ENCODE results near the gene CDC7.

Gene CDC7

DNA sequence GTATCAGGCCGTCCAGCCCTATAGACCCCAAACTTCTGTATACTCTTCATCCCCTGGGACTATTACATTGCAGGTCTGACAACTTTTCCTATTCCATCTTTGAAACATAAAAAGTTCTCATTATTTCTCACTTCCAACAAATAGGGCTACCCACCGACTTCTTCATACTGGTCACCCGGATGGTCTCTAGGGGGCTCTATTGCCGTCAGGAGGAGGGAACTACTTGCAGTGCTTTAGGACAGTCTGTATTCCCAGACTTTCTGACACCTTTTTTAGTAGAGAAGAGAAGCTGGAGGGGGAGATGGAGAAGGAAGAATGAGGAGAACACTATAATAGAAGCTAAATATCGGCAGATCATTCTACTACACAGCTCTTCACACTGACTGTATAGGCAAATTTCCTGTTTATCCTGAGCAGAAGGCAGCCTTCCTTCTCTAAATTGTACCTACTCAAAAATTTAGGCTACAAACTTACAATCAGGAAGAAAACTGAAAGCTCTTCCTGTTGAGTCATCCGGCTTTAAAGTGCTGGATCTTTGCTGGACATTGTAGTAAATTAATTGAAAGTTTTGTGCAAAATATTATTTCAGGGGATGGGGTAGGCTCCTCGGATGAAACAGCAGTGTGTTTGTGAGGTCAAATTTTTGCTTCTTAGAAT, 54.6 kb downstream of the CDC7 start:
- TF ChIP-seq, protein P1, sequence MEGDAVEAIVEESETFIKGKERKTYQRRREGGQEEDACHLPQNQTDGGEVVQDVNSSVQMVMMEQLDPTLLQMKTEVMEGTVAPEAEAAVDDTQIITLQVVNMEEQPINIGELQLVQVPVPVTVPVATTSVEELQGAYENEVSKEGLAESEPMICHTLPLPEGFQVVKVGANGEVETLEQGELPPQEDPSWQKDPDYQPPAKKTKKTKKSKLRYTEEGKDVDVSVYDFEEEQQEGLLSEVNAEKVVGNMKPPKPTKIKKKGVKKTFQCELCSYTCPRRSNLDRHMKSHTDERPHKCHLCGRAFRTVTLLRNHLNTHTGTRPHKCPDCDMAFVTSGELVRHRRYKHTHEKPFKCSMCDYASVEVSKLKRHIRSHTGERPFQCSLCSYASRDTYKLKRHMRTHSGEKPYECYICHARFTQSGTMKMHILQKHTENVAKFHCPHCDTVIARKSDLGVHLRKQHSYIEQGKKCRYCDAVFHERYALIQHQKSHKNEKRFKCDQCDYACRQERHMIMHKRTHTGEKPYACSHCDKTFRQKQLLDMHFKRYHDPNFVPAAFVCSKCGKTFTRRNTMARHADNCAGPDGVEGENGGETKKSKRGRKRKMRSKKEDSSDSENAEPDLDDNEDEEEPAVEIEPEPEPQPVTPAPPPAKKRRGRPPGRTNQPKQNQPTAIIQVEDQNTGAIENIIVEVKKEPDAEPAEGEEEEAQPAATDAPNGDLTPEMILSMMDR (IDR thresholded peaks at IDR 0.05; ENCODE audit: borderline replicate concordance, insufficient read depth, low read depth, low read length) = no peak
- no peak overlapping the region for H3K4me3 ChIP-seq (ENCODE audit: low read depth, low read length)

DNA sequence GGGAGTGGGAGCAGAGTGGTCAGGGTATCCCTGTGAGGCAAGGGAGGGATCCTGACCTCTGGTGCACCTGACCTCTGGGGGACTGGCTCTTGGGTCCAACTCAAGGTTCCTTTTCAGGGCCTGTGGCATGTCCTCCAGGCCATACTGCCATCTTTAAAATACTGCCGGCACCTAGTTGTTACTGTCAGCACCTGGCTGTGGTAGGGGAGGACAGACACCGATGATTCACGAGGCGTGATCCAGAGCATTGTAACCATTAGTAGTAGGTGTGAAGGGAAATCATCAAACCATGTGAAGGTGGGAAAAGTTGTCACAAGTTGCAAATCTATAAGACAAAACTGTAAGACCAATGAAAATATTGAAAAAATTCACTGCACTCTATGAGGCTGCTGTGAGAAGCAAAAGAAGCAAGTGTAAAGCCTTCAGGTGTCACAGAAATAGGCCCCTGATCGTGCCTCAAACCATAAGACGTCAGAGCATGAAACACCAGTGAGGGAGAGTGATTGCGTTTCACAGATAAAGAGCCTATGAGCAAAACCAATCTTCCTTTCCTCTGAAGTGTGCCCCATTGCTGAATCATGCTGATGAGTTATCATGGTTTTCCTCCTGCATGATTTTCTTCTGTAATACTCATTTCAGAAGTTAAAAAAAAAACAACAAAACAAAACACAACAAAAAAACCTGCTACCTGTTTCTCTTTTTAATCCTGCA, 55.3 kb downstream of the CDC7 start:
- TF ChIP-seq, protein P1 (IDR thresholded peaks at IDR 0.05; ENCODE audit: borderline replicate concordance, insufficient read depth, low read depth, low read length) = no peak

DNA sequence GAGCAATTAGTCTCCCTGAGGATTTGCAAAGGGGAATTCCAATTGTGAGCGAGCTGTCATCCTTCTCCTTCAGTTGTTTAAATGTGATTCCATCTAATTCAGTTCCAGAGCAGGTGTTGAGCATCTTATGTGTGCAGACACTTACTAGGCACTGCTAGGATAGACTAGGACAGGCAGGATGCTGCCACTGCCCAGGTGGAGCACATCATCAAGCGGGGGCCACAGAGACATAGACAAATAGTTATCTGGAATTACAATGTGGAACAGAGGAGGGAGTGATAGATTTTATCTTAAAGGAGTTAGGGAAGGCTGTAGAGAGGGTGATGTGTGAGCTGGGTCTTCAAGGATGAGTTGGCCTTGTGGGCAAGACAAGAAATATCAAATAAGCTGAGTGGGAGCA, 55.9 kb downstream of the CDC7 start:
- H3K4me3 ChIP-seq (ENCODE audit: low read depth, low read length) = no peak overlapping the region
- TF ChIP-seq, protein P1 (IDR thresholded peaks at IDR 0.05; ENCODE audit: borderline replicate concordance, insufficient read depth, low read depth, low read length) = no peak

More for the DNA sequence above, 55.3 kb downstream of the CDC7 start:
- no peak overlapping the region for H3K4me3 ChIP-seq (ENCODE audit: low read depth, low read length)

DNA sequence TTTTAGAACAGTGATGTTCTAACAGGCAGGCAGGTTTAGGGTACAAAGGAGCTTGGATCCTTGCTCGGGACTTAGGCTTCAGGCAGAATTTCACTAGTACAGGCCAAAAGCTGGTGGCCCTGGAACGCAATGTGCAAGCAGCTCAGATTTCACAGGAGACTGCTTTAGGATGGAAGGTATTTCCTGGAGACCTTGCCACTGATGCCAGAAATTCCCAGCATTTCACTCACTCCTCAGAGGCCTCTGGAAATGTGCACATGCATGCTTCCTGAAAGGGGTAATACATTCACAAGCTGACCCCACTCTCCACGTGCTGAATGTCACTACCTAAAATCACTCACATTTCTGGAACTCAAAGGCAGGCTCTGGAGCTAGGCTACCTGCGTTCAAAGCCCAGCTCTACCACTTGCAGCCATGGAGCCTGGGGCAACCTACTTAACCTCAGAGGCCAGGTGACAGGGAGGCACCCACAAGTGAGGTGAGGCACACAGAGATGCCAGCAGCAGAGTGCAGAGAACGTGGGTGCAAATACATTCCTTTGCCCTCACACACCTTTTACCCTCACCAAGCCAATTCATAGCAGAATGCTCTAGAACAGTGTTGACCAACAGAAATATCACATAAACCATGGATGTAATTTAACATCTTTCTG, 56.5 kb downstream of the CDC7 start:
- no peak overlapping the region for H3K4me3 ChIP-seq (ENCODE audit: low read depth, low read length)
- TF ChIP-seq, protein P1 (IDR thresholded peaks at IDR 0.05; ENCODE audit: borderline replicate concordance, insufficient read depth, low read depth, low read length) = no peak

DNA sequence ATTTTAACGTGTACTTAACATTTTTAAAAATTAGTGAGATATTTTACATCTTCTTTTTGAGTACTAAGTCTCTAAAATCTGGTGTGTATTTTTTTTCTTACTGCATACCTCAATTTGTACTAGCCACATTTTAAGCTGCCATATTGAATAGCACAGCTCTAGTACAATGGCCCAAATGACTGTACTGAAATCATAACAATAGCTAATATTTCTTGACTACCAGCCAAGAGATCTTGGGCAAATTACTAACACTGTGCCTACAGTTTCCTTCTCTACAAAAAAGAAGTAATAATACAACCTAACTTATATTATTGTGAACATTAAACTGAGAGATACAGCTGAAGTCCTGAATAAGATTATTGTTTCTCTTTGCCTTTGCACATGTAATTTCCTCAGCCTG, 57.2 kb downstream of the CDC7 start:
- TF ChIP-seq, protein P1 (IDR thresholded peaks at IDR 0.05; ENCODE audit: borderline replicate concordance, insufficient read depth, low read depth, low read length) = no peak
- no peak overlapping the region for H3K4me3 ChIP-seq (ENCODE audit: low read depth, low read length)

DNA sequence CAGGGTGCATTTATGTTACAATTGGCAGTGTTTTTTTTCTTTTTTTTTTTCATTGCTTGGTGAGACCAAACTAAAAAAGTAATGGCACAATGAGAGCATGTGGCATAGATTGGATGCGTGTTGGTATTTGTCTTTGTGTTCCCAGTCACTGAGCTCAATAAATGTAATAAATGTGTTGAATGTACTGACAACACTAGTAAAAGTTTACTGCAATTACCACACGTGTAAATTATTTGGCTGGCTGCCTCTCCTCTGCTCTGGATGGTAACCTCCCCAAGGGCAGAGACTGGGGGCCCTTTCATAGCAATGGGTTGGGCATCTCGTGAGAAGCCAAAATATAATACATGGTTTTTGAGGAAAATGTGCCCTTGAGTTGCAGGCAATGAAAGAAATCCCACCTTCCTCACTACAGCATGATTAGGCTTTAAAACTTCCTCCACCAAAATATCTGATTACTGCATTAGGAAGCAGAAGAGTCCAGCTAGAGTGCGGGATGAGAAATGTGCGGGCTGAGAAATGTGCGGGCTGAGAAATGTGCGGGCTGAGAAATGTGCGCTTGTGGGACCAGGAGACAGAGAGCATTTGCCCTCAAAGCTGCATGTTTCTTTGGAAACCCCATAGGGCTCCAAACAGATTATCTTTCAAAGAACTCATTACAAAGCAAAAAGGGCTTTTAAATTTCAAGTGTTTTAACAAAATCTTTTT, 58.5 kb downstream of the CDC7 start:
- TF ChIP-seq, protein P1 (IDR thresholded peaks at IDR 0.05; ENCODE audit: borderline replicate concordance, insufficient read depth, low read depth, low read length) = no peak
- no peak overlapping the region for H3K4me3 ChIP-seq (ENCODE audit: low read depth, low read length)
